Stimulated activated CD4-positive, alpha-beta T cell treated with anti-CD3 and anti-CD28 coated beads, Interleukin-1b, Interleukin-23, amount 100 ng/mL, for 24 hours (primary cell): ENCODE measurements around the gene EMD.
A peak's percentile ranks its signal among the peaks of the same experiment; 100 is the strongest.
"Not testable (repeated sequence)": the region's sequence is repeated elsewhere in the genome, so short reads cannot be mapped to it uniquely, and the experiment has no call there.

ENCODE experiments used
- DNase-seq, 4 experiments: peaks; one replicate each; pipeline ENCODE4 v3.0.0-alpha.2; 2020; ENCODE audit warnings: low read depth in 4 of 4, low spot score in 1 of 4

The EMD gene

DNA sequence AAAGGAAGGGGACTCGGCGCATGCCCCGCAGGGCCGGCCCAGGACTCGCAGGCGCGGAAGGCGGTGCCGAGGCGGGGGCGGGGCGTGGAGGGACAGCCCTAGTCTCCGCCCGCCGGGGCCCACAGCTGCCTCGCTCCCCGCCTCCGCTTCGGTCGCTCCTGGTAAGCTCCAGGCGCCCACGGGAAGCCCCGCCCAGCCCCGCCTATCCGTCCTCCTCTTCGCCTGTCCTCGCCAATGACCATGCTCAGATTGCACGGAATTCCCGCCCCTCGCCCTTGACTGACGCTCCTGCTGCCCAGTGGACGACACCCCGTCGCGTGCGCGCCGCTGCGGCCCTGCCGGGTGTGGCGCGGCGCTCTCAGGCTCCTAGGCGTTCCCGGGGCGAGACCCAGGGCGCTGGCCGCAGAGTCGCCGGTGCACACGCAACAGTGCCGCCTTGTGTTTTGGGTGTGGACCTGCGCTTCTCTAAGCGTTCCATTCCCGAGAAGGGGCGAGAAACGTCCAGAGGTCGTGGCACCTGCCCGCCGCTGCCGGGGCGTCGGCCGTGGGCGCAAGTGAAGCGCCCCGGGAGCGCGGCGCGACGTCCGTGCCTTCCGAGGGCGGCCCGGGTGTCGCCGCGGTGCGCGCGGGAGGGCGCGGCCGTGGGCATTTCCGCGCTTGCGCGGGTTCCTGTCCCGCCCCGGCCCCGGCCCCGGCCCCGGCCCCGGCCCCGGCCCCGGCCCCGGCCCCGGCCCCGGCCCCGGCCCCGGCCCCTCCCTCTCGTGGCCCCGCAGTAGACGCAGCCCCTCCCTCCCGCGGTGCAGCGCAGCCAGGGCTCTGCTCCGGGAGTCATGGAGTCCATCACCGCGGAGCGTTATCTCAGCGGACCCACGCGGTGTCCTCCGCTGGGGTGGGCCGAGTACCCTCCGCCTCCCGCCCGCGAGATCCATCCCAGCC is 11.0 kb downstream of the EMD start:
- DNase-seq: not testable (repeated sequence)

DNA sequence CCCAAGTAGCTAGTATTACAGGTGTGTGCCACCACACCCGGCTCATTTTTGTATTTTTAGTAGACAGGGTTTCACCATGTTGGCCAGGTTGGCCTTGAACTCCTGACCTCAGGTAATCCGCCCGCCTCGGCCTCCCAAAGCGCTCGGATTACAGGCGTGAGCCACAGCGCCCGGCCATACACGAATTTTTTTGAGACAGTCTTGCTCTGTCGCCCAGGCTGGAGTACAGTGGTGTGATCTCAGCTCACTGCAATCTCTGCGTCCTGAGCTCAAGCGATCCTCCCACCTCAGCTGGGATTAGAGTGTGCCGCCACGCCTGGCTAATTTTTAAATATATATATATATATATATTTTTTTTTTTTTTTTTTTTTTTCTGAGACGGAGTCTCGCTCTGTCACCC is 17.3 kb downstream of the EMD start:
- not testable (repeated sequence) for DNase-seq

DNA sequence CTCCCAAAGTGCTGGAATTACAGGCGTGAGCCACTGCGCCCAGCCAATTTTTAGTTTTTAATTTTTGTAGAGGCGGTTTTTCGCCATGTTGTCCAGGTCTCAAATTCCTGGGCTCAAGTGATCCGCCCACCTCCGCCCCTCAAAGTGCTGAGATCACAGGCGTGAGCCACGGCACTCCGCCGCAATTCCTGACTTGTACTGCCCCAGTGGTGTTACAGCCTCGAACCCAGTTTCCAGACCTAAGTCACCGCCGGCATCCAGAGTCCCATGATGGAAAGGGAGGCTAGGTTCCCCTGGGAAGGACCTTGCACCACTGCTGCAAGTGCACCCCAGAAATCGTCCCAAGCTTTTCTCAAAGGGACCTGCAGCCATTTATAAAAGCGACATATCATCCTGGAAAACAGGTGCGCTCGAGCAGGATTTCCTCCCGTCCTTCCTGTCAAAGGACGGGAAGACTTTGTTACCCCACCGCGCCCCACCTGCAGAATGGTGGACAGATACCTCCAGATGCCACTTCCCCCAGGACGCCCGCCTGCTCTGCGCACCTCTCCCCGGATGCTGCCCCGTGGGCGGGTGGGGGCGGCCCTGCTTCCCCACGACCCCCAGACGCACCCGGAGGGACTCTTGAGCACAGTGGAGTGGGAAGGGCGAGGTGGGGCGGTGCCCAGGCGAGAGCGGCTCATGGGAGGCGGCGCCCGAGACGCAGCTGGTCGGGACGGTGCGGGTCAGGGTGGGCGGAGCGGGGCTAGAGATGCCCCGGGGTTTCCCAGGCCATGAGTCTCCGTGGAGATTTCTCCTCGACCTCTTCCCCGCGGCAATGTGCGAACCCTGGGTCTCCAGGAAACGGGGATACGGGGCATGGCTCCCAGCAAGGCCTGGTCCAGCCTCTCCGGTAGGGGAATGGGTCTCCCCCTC is 18.1 kb downstream of the EMD start:
- peak in 2 of 4 experiments; percentile 47 to 66 for DNase-seq

DNA sequence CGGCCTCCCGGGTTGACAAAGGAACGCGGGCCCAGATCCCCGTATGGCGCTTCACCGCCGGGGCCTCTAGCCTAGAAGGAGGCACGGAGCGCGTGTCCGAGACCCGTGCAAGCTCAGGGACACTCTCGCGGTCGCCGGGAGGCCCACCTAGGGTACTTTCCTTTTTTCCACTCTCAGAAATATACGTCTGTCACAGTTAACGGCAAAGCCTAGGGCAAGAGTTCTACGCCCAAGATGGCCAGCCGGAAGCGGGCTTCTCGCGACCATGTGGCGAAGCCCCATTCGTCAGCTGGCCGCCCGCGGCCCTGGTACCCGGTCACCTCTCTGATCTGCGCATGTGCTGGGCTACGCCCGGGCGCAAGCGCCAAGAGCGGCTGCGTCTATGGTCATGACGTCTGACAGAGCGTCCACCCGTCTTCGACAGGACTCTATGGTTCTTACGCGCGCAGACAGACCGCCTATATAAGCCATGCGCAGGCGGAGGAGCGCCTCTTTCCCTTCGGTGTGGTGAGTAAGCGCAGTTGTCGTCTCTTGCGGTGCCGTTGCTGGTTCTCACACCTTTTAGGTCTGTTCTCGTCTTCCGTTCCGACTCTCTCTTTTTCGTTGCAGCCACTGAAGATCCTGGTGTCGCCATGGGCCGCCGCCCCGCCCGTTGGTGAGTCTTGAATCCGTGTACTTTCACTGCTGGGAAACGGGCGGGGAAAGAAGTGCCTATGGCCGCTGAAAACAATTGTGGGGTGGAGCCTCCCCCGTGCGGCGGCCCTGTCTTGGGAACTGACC is 19.0 kb downstream of the EMD start, which contains the start of gene RPL10:
RPL10 (plus strand) TSS at position 490 of the 780 bp plus-strand sequence; CDS start at position 633, 143 bp downstream.
- peak; percentile 60 to 82 (median 70) for DNase-seq

DNA sequence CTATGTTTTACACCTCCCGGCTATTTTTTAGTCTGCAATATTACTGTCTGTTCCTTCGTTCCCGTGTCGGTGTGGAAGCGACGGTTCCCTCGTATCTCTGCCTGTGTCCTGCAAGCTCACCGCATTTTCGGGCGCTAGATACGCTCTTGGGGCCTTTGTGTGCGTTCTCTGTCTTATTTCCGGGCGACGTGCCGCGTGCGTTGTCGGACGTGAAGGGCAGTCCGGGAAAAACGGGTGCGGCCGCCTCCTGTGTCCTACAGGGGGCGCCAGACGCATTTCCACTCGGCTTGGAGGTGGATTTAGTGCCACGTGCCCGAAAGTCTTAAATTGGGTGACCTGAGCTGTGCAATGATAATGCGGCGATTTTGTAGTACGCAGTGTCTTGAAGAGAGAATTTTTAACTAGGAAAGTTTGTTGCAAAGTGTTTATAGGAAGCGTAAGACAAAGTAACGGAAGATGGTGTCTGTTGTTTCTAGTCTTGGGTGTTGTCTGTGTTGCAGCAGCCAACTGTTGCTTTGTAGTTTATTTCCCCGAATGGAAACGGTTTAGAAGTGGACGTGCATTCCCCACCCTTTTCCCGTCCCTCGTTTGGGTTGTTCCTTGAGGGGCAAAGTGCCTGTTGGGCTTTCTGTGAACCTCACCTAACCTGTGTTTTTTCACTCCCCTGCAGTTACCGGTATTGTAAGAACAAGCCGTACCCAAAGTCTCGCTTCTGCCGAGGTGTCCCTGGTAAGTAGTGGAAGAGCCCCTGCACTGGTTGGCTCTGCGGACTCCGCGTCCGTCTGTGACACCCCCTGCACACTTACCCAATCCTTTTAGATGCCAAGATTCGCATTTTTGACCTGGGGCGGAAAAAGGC is 19.8 kb downstream of the EMD start:
- DNase-seq: peak; percentile 59 to 69 (median 62)

DNA sequence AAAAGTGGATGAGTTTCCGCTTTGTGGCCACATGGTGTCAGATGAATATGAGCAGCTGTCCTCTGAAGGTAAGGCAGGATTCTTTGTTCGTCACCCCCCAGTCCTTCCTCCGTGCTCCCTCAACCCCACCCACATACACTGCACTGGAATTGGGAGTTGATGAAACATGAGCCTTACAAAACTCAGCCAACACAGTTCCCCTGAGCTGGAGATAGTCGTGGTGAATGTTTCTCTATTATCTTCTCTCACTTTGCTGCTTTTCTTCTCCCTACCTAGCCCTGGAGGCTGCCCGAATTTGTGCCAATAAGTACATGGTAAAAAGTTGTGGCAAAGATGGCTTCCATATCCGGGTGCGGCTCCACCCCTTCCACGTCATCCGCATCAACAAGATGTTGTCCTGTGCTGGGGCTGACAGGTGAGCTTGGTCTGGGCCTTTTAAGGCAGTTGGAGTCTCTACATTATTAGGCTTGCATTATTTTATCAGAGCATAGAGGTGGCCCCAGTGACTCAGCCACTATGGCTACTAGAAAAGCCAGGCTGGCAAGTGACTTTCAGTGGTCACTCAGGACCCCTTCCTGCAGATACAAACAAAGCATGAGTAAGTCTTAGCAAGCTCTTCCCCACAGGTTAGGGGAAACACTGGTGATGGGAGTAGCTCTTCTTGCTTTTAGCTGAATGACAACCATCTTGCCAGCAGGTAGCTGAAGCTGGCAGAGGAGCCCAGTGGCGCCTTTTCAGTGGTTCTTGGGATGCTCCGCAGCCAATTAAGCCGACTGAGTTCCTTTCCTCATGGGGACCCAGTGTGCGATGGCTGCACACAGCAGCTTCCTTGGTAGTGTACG is 20.7 kb downstream of the EMD start:
- no peak for DNase-seq

DNA sequence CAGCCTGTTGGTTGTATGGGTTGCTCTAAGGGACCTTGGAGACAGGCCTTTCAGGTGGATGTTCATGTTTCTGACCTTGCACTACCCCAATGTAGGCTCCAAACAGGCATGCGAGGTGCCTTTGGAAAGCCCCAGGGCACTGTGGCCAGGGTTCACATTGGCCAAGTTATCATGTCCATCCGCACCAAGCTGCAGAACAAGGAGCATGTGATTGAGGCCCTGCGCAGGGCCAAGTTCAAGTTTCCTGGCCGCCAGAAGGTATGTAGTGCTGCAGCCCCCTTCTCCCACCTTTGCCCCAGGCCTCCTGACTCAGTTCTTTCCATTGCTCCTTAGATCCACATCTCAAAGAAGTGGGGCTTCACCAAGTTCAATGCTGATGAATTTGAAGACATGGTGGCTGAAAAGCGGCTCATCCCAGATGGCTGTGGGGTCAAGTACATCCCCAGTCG is 21.3 kb downstream of the EMD start:
- not testable (repeated sequence) for DNase-seq

DNA sequence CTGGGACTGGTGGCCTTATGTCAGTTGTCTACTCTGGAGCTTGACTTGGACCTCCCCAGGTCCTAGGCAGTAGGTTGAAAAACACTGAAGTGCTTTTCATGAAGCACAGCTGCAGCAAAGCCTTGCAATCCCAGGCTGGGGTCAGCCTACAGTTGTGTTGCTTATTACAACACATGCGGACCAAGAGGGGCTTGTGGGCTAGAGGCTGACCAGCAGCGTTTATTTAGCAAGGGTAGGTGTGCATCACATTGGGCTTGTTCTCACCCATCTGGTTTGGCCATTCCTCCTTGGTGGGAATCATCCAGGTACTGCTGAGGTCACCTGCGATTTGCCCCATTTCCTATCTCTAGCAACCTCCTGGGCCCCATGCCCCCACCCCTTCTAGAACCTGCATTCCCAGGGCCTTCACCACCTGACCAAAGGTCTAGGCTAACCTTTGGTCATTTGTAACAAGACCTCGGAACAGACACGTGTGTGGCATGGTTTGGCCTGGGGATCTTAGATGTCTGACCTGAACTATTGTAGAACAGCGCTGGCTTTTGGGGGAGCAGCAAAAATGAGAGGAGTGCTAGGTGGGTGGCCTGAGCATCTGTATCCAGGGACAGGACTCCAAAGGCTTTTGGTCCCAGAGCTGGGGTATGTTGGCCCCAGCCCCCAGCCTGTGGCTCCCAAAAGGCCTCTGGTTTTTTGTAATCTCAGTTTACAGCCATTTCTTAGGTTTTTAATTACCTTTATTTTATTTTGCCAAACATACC is 22.1 kb downstream of the EMD start:
- no peak for DNase-seq

DNA sequence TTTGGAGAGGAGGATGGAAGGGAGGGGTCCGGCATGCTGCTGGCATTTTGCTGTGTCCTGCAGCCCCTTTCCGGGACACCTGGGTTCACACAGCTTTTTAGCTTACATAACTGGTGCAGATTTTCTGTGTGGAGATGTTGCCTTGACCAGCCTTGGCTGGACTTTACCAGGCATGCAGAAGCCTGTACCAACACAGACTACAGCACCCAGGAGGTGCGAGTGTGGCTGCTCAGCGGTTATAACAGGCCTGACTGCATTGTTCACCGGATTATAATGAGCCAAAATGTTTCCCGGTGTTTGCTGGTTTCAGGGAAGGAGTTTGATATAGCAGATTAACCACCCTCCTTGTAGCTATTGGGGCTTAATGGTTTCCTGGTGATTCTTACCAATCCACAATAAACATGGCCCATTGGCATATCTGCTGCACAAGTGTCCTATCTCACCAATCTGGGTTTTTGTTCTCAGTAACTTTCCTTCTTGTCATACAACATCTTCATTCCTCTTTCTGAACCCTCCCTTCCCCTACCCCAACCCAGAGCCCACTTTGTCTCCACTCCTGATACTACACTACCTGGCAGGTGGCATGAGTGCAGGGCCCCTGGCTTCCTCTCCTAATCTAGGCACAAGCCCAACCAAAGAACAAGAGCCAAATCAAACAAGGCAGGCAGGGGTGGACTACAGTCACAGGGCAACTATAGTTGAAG is 23.0 kb downstream of the EMD start:
- no peak for DNase-seq

DNA sequence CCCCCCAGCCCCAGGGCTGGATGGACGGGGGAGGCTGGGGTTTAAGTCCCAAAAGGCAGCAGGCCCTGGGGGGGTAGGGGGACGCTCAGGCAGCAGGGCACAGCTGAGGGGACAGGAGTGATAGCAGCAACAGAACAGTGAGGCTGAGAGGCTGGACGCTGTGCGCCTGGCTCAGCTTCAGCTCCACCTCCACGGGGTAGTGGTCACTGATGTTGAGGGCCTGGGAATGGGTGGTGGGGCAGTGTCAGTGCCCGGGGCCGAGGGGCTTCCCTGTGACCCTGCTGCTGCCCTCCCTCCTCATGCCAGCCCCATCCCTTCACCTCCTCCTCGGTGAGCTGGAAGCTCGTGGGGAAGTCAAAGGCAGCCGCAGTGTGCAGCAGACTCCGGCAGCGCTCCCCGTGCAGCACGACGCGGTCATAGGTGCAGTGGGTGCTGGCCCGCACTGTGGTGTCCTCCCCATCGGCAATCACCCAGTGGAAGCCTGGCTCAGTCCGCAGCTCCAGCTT is 23.6 kb downstream of the EMD start:
- no peak for DNase-seq

DNA sequence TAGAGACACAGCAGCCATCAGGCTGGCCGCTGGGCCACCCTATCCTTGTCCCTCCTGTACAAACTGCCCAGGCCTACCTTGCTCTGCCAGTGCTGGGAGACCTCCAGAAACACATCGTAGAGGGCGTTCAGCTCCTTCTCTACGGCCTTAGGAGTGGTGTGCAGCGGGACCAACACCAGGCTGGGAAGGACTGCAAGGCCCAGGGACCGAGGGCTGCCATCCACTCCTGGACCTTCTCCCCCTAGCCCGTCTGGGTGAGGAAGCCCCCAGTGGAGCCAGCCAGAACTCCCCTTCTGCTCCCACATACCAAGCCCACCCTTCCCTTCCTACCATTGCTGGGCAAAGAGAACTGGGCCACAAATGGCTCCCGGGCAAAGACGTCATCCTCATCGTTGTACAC is 24.1 kb downstream of the EMD start:
- no peak for DNase-seq

DNA sequence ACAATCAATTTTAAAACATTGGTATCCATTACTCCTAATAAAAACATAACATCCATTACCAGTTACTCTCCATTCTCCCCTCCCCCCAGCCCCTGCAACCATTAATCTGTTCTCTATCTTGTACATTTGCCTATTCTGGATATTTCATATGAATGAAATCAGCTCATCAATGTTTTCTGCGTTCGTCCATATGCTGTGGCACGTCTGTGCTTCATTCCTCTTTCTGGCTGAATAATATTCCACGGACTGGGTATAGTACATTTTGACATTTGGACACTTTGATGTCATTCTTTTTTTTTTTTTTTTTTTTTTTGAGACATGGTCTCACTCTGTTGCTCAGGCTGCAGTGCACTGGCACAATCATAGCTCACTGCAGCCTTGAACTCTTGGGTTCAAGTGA is 24.8 kb downstream of the EMD start:
- DNase-seq: no peak

DNA sequence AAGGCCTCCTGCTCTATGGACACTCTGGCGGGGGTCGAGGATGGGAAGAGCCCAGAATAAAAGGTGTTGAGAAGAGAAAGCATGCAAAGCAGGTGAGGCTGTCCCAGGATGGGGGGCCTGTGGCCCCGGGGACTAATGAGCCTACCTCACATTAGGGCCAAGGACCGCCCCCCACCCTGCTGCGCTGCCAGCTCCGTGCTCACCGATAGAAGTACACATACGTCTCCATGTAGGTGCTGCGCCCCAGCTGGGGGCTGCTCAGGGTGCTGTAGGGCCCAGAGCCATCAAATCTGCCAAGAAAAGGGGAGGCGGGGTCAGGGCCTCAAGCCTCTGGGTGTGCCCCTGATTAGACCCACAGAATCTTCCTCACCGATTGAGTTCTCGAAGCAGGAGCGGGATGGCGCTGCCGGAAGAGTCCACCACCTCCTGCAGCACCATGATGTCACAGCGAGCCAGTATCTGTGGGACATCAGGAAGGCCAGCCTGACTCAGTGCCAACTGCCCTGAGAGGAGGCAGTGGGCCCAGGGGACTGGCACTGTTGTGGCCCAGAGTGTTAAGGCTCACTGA is 25.6 kb downstream of the EMD start:
- no peak for DNase-seq

DNA sequence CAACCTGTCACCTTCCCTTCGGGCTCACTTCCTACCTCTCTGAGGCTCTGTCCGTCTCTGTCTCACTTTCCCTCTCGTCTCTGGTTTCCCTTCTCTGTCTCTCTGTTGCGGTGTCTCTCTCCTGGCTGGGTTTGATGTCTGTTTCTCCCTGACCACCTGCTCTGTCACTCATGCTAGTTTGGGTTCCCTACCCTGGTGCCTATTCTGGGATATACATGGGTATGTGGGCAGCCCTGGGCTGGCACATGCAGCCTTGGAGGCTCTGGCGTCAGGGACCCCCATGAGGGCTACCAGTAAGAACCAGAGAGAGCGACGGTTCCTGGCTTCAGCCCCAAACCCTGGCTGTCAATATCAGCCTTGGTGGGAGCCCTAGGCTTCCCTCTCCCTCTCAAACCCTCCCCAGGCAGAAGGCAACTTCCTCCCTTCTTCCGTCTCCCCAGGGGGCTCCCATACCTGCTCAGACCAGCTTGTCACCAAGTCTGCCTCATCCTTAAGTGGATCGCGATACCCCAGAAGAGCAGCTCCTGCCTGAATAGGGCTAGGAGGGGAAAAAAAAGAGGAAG is 29.6 kb downstream of the EMD start:
- no peak for DNase-seq

DNA sequence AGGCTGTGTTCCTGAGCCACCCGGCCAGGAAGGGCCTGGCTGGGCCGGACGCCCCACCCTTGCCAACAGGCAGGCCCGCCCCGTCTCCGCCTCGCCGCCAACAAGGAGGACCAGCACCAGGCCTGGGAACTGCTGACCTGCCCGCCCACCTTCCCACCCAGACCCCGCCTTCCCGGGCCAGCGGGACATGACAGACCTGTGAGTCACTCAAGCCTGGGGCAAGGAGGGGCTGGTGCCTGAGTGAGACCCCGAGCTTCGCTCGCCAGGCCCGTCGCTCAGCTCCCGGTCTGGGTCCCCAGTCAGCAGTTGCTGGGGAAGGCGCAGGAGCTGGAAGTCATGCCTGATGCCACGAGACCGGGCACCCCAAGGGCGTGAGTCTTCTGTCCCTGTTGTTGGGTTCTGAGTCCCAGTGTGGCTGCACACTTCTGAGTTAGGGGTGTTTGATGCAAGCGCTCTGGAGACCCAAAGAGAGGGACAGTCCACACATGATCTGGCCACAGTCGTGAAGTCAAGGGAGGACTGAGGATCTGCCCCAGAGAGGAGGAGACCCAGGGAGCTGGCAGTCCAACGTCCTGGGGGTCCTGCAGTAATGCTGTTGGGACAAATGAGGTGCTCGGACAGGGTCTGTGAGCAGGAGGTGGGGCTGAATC is 30.3 kb downstream of the EMD start, which contains the start of gene DNASE1L1:
DNASE1L1 (minus strand) TSS at position 33 of the 650 bp plus-strand sequence. CDS start 3,686 bp downstream, outside the sequence.
- no peak for DNase-seq

DNA sequence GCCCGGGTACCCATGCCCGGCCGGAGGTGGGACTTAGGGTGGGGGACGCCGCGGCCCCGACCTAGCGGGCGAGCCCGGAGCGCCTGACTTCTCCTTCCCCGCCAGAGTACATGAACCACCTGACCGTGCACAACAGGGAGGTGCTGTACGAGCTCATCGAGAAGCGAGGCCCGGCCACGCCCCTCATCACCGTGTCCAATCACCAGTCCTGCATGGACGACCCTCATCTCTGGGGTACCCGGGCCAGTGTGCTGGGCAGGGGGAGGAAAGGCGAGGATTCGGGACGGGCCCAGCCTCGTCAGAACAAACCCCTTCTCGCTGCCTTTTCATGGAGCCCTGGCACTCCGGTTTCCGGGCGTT is 32.9 kb downstream of the EMD start:
- DNase-seq: peak in 2 of 4 experiments; percentile 36 to 61
